ENCODE measurements around the gene DPY19L1.

GRCh38 chr7:35036361-35037171 is 719 bp downstream of the DPY19L1 start:
- TF ChIP-seq CTCF (IDR thresholded peaks at IDR 0.05; ENCODE audit: insufficient read depth, low read depth, low read length), result no peak
- no peak for TF ChIP-seq EZH2 (IDR thresholded peaks at IDR 0.05; ENCODE audit: insufficient read depth, low read length)

All from astrocyte (in vitro differentiated cells and primary cell).